Endodermal cell (in vitro differentiated cells): Measurements from ENCODE around the gene MNAT1. TPM values are rescaled to one million over a fixed set of nuclear protein-coding genes. Genes with fewer than 3 reads are reported as not detected.

Experiments
- DNase-seq: peaks from one replicate; pipeline ENCODE4 v3.0.0-alpha.2; 2017
- H3K27ac ChIP-seq: 2 replicates; pipeline ENCODE4 v1.5.1; 2013; ENCODE audit warnings: mild to moderate bottlenecking, low read depth, low read length, moderate library complexity
- H3K27me3 ChIP-seq: 2 replicates; pipeline ENCODE4 v1.6.1; 2013; ENCODE audit warnings: mild to moderate bottlenecking, low read length, moderate library complexity; ENCODE audit not compliant: insufficient read depth, control insufficient read depth, poor library complexity, severe bottlenecking
- H3K36me3 ChIP-seq: 2 replicates; pipeline ENCODE4 v1.7.0; 2013; ENCODE audit warnings: mild to moderate bottlenecking, low read length, moderate library complexity; ENCODE audit not compliant: control insufficient read depth, insufficient read depth
- H3K4me1 ChIP-seq: one replicate; pipeline ENCODE4 v1.7.0; 2013; ENCODE audit warnings: low read length; ENCODE audit not compliant: control insufficient read depth, insufficient read depth
- H3K4me3 ChIP-seq: 2 replicates; pipeline ENCODE4 v1.5.1; 2013; ENCODE audit warnings: mild to moderate bottlenecking, low read length, moderate library complexity
- H3K9ac ChIP-seq: 2 replicates; pipeline ENCODE4 v1.6.1; 2013; ENCODE audit warnings: mild to moderate bottlenecking, low read length, moderate library complexity; ENCODE audit not compliant: poor library complexity, severe bottlenecking; ENCODE audit errors: extremely low read depth
- H3K9me3 ChIP-seq: 2 replicates; pipeline ENCODE4 v1.6.1; 2013; ENCODE audit warnings: mild to moderate bottlenecking, low read length, moderate library complexity; ENCODE audit not compliant: control insufficient read depth
- H3K27ac Mint-ChIP-seq: 2 replicates; pipeline ENCODE4 v1.8.0; 2020; ENCODE audit warnings: mixed read lengths
- H3K27me3 Mint-ChIP-seq: 2 replicates; pipeline ENCODE4 v1.8.0; 2021; ENCODE audit warnings: mild to moderate bottlenecking, mixed read lengths; ENCODE audit not compliant: insufficient read depth
- H3K36me3 Mint-ChIP-seq: 2 replicates; pipeline ENCODE4 v1.8.0; 2020; ENCODE audit warnings: low read depth, mixed read lengths
- H3K4me1 Mint-ChIP-seq: 2 replicates; pipeline ENCODE4 v1.8.0; 2020; ENCODE audit warnings: mixed read lengths
- H3K4me3 Mint-ChIP-seq: 2 replicates; pipeline ENCODE4 v1.8.0; 2020; ENCODE audit warnings: mild to moderate bottlenecking, moderate library complexity, mixed read lengths
- H3K9me3 Mint-ChIP-seq: 2 replicates; pipeline ENCODE4 v1.8.0; 2020; ENCODE audit warnings: mild to moderate bottlenecking, mixed read lengths
- CTCF ChIP-seq: fragments of 200-600 bp; sonication (generic); conservative IDR thresholded peaks from 2 replicates; pipeline ENCODE4 v1.5.0; 2021; ENCODE audit warnings: antibody characterized with exemption, mild to moderate bottlenecking
- WGBS, 2 experiments: methylation state at CpG; one replicate each; pipeline versions ENCODE4 v1.1.5 to v1.1.7; 2013; ENCODE audit warnings: missing lambda C conversion rate in 2 of 2, mixed read lengths in 1 of 2; ENCODE audit not compliant: insufficient coverage in 1 of 2, insufficient read length in 1 of 2; 5-methylcytosine and 5-hydroxymethylcytosine counted together
- total RNA-seq, 2 donors: library from RNA; stranded (reverse); fragmentation: NEBNext Ultra II Directional in 1 of 2; extraction: Animal tissue kit (Norgen Biotek cat#: 25700) in 1 of 2; gene quantifications; 2 replicates in 1 of 2; 3 replicates in 1 of 2; pipeline ENCODE4 v1.2.1, GENCODE V29; 2021

Gene MNAT1
- total RNA-seq, 2 donors from 2014 or later: 36.8 to 42.6 TPM

GRCh38 chr14:60986500-60986899 is 251.9 kb downstream of the MNAT1 start:
- no peak overlapping the region for H3K4me3 Mint-ChIP-seq
- no peak overlapping the region for H3K4me3 ChIP-seq
- H3K4me1 Mint-ChIP-seq: no peaks in the 10 kb centered on the region
- no peaks in the 10 kb centered on the region for H3K9me3 Mint-ChIP-seq
- TF ChIP-seq CTCF: no peak
- no CpG with 5 or more reads among the region's 2 CpGs for WGBS, 2 experiments
- DNase-seq: no peak
- peaks cover 9% of the 10 kb centered on the region for H3K36me3 Mint-ChIP-seq
- no peak overlapping the region for H3K9ac ChIP-seq
- H3K36me3 ChIP-seq: peaks cover 17% of the 10 kb centered on the region
- H3K9me3 ChIP-seq: no peaks in the 10 kb centered on the region
- no peak overlapping the region for H3K27ac ChIP-seq
- no peak overlapping the region for H3K27ac Mint-ChIP-seq
- H3K27me3 Mint-ChIP-seq: no peaks in the 10 kb centered on the region
- no peaks in the 10 kb centered on the region for H3K27me3 ChIP-seq
- no peaks in the 10 kb centered on the region for H3K4me1 ChIP-seq

GRCh38 chr14:60989599-60989998 is 255.0 kb downstream of the MNAT1 start:
- WGBS, 2 experiments: 92 to 94% methylated on average over 1 to 2 of the region's 2 CpGs
- no peaks in the 10 kb centered on the region for H3K9me3 Mint-ChIP-seq
- H3K4me3 Mint-ChIP-seq: no peak overlapping the region
- H3K27me3 ChIP-seq: no peaks in the 10 kb centered on the region
- DNase-seq: no peak
- H3K36me3 ChIP-seq: peaks cover 19% of the 10 kb centered on the region
- peaks cover 15% of the 10 kb centered on the region for H3K36me3 Mint-ChIP-seq
- no peaks in the 10 kb centered on the region for H3K4me1 ChIP-seq
- no peaks in the 10 kb centered on the region for H3K9me3 ChIP-seq
- no peak for TF ChIP-seq CTCF
- H3K4me1 Mint-ChIP-seq: no peaks in the 10 kb centered on the region
- H3K4me3 ChIP-seq: no peak overlapping the region
- no peak overlapping the region for H3K27ac ChIP-seq
- no peak overlapping the region for H3K9ac ChIP-seq
- no peak overlapping the region for H3K27ac Mint-ChIP-seq
- no peaks in the 10 kb centered on the region for H3K27me3 Mint-ChIP-seq

- H3K27ac ChIP-seq: no peak overlapping the region
- H3K9ac ChIP-seq: no peak overlapping the region
- no peaks in the 10 kb centered on the region for H3K4me1 ChIP-seq
- 92 to 95% methylated on average over 4 to 9 of the region's 9 CpGs for WGBS, 2 experiments
- no peak overlapping the region for H3K4me3 Mint-ChIP-seq
- no peaks in the 10 kb centered on the region for H3K9me3 ChIP-seq
- H3K36me3 ChIP-seq: no peaks in the 10 kb centered on the region
- no peak for DNase-seq
- H3K36me3 Mint-ChIP-seq: peaks cover 20% of the 10 kb centered on the region
- peaks cover 4% of the 10 kb centered on the region for H3K9me3 Mint-ChIP-seq
- no peak for TF ChIP-seq CTCF
- no peak overlapping the region for H3K4me3 ChIP-seq
- H3K27ac Mint-ChIP-seq: no peak overlapping the region
- no peaks in the 10 kb centered on the region for H3K27me3 Mint-ChIP-seq
- H3K27me3 ChIP-seq: no peaks in the 10 kb centered on the region
- no peaks in the 10 kb centered on the region for H3K4me1 Mint-ChIP-seq
Measured at GRCh38 chr14:60998617-60999016, 264.1 kb downstream of the MNAT1 start.
